NT2/D1 (cell line): ENCODE data around the gene ABI3BP.

Experiments
- SUZ12 ChIP-seq: IDR thresholded peaks from 2 replicates; pipeline ENCODE4 v1.6.1; 2011; ENCODE audit not compliant: insufficient read length, insufficient read depth; ENCODE audit errors: extremely low read depth
- YY1 ChIP-seq: IDR thresholded peaks from 2 replicates; pipeline ENCODE4 v1.6.1; 2011; ENCODE audit not compliant: insufficient read length, insufficient read depth
- ZNF274 ChIP-seq: IDR thresholded peaks from 2 replicates; pipeline ENCODE4 v1.6.1; 2011; ENCODE audit warnings: mild to moderate bottlenecking, low read depth, low read length

- TF ChIP-seq ZNF274 = no peak
- no peak for TF ChIP-seq SUZ12
- TF ChIP-seq YY1 = no peak
Measured at GRCh38 chr3:101026881-101027280, 33.7 kb upstream of the ABI3BP start.
